HL-60 (cell line): ENCODE results near the gene RUNX2.

Source experiments
- DNase-seq, 2 experiments: peaks; one replicate each; pipeline ENCODE4 v3.0.0-alpha.2; 2010 to 2020; ENCODE audit warnings: low read depth in 1 of 2, low spot score in 1 of 2
- H3K27ac ChIP-seq: fragments of 250-450 bp; sonication (Bioruptor Pico); replicated peaks from 2 replicates; pipeline ENCODE4 v1.5.1; 2020; ENCODE audit warnings: mild to moderate bottlenecking, moderate library complexity
- H3K27me3 ChIP-seq: fragments of 250-450 bp; sonication (Bioruptor Pico); 2 replicates; pipeline ENCODE4 v1.5.1; 2021; ENCODE audit warnings: mild to moderate bottlenecking, moderate library complexity; ENCODE audit not compliant: insufficient read depth, poor library complexity, severe bottlenecking
- H3K4me3 ChIP-seq: replicated peaks from 2 replicates; pipeline ENCODE4 v1.5.1; 2011; ENCODE audit warnings: mild to moderate bottlenecking, control low read depth, low read length; ENCODE audit not compliant: insufficient read depth
- CTCF ChIP-seq: IDR thresholded peaks from one replicate; pipeline ENCODE4 v1.5.1; 2011; ENCODE audit warnings: low read length, control low read depth, inconsistent platforms; ENCODE audit not compliant: insufficient read depth
- GABPA ChIP-seq: IDR thresholded peaks from 2 replicates; pipeline ENCODE4 v1.6.1; 2012; ENCODE audit warnings: low read depth
- POLR2AphosphoS5 ChIP-seq: IDR thresholded peaks from 2 replicates; pipeline ENCODE4 v1.6.1; 2012; ENCODE audit warnings: low read depth
- REST ChIP-seq: IDR thresholded peaks from 2 replicates; pipeline ENCODE4 v1.6.1; 2012; ENCODE audit warnings: low read depth; ENCODE audit not compliant: insufficient replicate concordance
- SPI1 ChIP-seq: IDR thresholded peaks from 2 replicates; pipeline ENCODE4 v1.6.1; 2012; ENCODE audit warnings: low read depth, mild to moderate bottlenecking, borderline replicate concordance

The RUNX2 gene

GRCh38 chr6:45624228-45624627, 296.1 kb downstream of the RUNX2 start:
- no peak overlapping the region for H3K27ac ChIP-seq
- TF ChIP-seq POLR2AphosphoS5 = no peak
- no peak for TF ChIP-seq SPI1
- TF ChIP-seq GABPA = no peak
- TF ChIP-seq REST = no peak
- TF ChIP-seq CTCF = no peak

GRCh38 chr6:45625191-45625664, 297.1 kb downstream of the RUNX2 start:
- Histone ChIP-seq H3K27ac (no peak overlapping the region), H3K4me3 (no peak overlapping the region), H3K27me3 (no peaks in the 10 kb centered on the region)
- no peak for TF ChIP-seq CTCF
- no peak for TF ChIP-seq GABPA
- TF ChIP-seq REST = no peak
- TF ChIP-seq SPI1 = no peak
- no peak for TF ChIP-seq POLR2AphosphoS5
- no peak for DNase-seq

More at GRCh38 chr6:45624228-45624627, 296.1 kb downstream of the RUNX2 start:
- Histone ChIP-seq H3K27me3 (no peaks in the 10 kb centered on the region), H3K4me3 (no peak overlapping the region)
- no peak for DNase-seq

GRCh38 chr6:45626087-45626891, 298.2 kb downstream of the RUNX2 start:
- Histone ChIP-seq H3K4me3 (no peak overlapping the region), H3K27me3 (no peaks in the 10 kb centered on the region), H3K27ac (peak overlapping the region; percentile 34)
- TF ChIP-seq SPI1 = no peak
- no peak for DNase-seq

- no peak for DNase-seq
- Histone ChIP-seq H3K27ac (no peak overlapping the region), H3K4me3 (no peak overlapping the region), H3K27me3 (no peaks in the 10 kb centered on the region)
- TF ChIP-seq POLR2AphosphoS5 = no peak
- TF ChIP-seq SPI1 = no peak
- TF ChIP-seq CTCF = no peak
- no peak for TF ChIP-seq GABPA
- TF ChIP-seq REST = no peak
Measured at GRCh38 chr6:45630314-45630713, 302.2 kb downstream of the RUNX2 start.
